NCI-H2029 treated with DMSO at 0.1 percent for 48 hours (cell line): ENCODE measurements around the gene SELENOM.
"Not testable (repeated sequence)": the region's sequence is repeated elsewhere in the genome, so short reads cannot be mapped to it uniquely, and the experiment has no call there.

ENCODE experiments used
- DNase-seq: peaks from one replicate; lab custom pipeline; 2025; lab: John Stamatoyannopoulos, UW

SELENOM gene

GRCh38 chr22:31075961-31076360, 31.4 kb downstream of the SELENOM start:
- DNase-seq: no peak

- DNase-seq: not testable (repeated sequence)
Observed at GRCh38 chr22:31073545-31074145, 33.7 kb downstream of the SELENOM start.

- not testable (repeated sequence) for DNase-seq
Observed at GRCh38 chr22:31073125-31073524, 34.2 kb downstream of the SELENOM start.

DNA sequence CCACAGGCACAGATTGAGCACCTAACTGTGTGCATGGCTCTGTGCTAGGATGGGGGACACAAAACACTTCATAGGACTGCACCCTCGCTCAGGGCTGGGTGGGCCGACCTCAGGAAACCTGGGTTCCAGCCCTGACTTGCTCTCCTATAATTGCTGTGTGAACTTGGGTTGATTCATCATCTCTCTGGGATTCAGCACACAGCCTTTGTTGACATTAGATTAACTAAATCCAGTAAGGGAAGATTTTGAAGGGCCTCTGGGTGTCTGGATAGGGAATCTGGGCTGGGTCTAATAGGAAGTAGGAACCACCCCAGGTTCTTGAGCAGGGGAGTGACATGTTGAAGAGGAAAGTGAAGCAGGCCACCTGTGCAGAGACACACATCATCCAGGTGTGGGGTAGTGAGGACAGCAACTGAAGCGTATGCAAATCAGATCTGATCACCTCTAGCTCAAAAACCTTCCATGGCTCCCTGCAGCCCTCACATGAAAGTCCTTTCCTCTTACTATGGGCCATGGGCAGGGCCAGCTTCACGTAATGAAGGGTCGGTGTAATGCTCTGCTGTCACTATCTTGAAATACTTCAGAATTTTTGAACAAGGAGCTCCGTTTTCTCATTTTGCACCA, 37.6 kb downstream of the SELENOM start:
- not testable (repeated sequence) for DNase-seq

DNA sequence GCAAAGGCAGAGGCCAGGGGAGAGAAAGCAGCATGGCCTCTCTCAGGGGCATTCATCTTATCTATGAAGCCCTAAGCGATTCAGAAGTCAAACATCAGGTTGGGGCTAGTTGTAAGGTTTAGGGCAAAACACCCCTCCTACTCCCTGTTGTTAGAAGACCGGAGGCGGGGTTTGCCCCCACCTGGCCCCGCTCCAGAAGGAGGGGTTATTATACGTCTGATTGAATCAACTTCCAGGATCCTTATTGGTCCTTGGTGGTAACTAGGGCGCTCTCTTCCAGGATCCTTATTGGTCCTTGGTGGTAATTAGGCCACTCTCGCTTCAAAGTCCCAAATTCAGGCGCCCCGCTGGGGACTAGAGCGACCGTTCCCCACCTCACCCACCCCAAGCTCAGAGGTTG, 38.4 kb downstream of the SELENOM start:
- DNase-seq: no peak

DNA sequence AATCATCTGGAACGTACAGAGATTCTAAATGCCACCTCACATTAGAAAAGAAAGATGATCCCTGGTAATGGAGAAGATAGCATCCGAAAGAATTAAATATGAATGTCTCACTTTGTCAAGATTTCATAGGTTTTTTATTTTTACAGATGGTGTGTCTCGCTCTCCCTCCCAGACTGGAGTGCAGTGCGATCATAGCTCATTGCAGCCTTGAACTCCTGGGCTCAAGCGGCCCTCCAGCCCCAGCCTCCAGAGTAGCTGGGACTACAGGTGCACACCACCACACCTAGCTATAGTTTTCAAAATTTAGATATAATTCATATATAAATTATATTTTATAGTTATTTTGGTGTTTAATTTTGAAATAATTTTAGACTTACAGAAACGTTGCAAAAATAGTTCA, 43.0 kb downstream of the SELENOM start:
- no peak for DNase-seq

GRCh38 chr22:31062566-31063230, 44.7 kb downstream of the SELENOM start:
- DNase-seq: no peak

- not testable (repeated sequence) for DNase-seq
Observed at GRCh38 chr22:31059663-31060062, 47.7 kb downstream of the SELENOM start.

DNA sequence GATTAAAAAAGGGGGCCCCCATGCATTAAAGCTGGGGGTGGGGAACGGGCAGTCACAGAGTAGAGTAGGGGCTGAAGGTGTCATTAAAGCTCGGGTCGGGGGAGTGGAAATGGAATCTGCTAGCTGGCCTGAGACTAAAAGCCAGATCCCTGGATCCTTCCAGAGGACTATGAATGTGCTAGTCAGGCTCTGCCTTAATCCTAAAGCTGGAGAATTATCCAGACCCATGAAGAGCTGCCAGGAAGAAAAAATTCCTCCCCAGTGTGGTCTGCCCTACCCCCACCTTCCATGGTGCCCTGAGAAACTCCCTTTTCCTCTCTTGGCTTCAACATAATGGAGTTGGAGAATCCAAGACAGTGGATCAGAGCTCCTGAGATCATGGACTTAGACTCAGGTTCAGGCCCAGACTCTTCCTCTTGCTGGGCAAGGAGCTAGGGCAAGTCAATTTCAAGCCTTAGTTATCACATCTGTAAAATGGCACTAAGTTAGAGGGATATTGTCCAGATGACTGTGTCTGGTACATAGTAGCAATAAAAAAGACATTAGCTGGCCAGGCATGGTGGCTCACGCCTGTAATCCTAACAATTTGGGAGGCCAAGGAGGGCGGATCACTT, 50.3 kb downstream of the SELENOM start:
- DNase-seq: no peak

DNA sequence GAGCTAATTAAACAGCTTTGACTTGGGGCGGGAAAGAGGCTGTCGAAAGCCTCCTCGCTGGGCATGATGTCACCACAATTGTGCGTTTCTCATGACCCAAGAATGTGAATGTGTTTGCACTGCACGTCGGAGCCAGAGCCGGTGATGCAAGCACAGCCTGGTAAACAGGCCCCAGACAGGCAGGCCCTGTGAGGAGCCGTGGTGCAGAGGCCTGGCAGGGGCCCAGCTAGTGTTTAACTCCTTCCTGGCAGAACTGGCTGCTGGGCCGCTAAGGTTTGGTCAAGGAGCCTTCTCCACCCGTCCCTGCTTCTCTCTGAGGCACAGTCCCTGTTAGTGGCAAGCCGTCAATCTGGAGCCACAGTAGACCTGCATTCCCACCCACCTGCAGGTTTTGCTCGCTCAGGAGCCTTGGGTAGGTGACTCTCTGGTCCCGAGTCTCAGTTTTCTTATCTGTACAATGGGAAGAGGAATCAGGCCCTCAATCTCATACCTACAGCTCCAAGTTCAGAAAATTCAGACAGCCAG, 51.7 kb downstream of the SELENOM start:
- peak; percentile 69 for DNase-seq

DNA sequence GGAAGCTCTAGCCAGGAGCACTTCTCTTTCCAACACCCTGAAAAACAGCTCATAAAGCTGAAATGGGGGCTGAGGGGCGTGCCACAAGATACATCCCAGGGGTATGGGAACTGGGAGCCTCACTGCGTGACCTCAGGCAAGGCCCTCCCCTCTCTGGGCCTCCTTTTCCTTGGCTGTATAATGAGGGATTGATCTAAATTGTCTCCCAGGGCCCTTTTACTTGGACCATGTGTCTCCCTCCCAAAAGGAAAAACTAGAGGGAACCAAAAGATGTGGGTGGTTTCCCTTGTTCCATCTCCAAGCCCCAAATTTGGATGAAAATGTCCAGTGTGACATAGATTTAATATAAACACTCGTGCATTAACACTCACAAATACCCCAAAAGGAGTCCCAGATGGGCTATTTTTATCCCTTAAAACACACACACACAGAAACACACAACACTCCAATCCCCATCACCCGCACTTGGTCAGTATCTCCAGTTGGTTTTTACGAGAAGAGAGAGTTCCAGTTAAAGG, 52.2 kb downstream of the SELENOM start:
- DNase-seq: no peak
